Suprapubic skin (tissue), 4 donors: ENCODE data around the gene GRIK3. TPM values are rescaled to one million over a fixed set of nuclear protein-coding genes. Genes with fewer than 3 reads are reported as not detected.

Experiments used
- DNase-seq, 2 donors: peaks; one replicate each; pipeline ENCODE4 v3.0.0-alpha.2; 2019; ENCODE audit warnings: low spot score in 2 of 2
- H3K27ac ChIP-seq: fragments of 200-600 bp; sonication (generic); one replicate; pipeline ENCODE4 v1.5.1; 2019
- H3K27me3 ChIP-seq: fragments of 200-600 bp; sonication (generic); one replicate; pipeline ENCODE4 v1.5.1; 2019
- H3K36me3 ChIP-seq: fragments of 200-600 bp; sonication (generic); one replicate; pipeline ENCODE4 v1.5.1; 2019
- H3K4me1 ChIP-seq: fragments of 200-600 bp; sonication (generic); one replicate; pipeline ENCODE4 v1.5.1; 2019
- H3K4me3 ChIP-seq: fragments of 200-600 bp; sonication (generic); one replicate; pipeline ENCODE4 v1.5.1; 2019; ENCODE audit warnings: mild to moderate bottlenecking
- H3K9me3 ChIP-seq: fragments of 200-600 bp; sonication (generic); one replicate; pipeline ENCODE4 v1.5.1; 2019
- EP300 ChIP-seq: sonication (generic); formaldehyde crosslinking; IDR thresholded peaks from one replicate; pipeline ENCODE4 v1.6.1; 2017; ENCODE audit warnings: antibody characterized with exemption
- POLR2A ChIP-seq, 2 donors: fragments of 450-650 bp; IDR thresholded peaks; one replicate each; pipeline ENCODE4 v1.6.1; 2017; ENCODE audit warnings: antibody characterized with exemption in 2 of 2, mild to moderate bottlenecking in 2 of 2, moderate library complexity in 2 of 2
- POLR2AphosphoS5 ChIP-seq, 3 donors: sonication (generic); formaldehyde crosslinking; IDR thresholded peaks; one replicate each; pipeline ENCODE4 v1.6.1; 2017; ENCODE audit warnings: antibody characterized with exemption in 3 of 3
- WGBS: methylation state at CpG from one replicate; pipeline ENCODE4 v1.1.5; 2018; 5-methylcytosine and 5-hydroxymethylcytosine counted together
- total RNA-seq, 4 donors: library from RNA; depleted of rRNA; stranded (reverse); fragments of >200 nt; gene quantifications; one replicate each; pipeline ENCODE4 v1.1.0, GENCODE V29; 2016
- TF ChIP-seq, protein P1 (sequence below), 2 donors: fragments of 200-600 bp in 1 of 2; fragments of 450-650 bp in 1 of 2; sonication (generic) in 1 of 2; IDR thresholded peaks; one replicate each; pipeline ENCODE4 v1.5.1; 2016 to 2019; ENCODE audit warnings: antibody characterized with exemption in 2 of 2, mild to moderate bottlenecking in 1 of 2, moderate library complexity in 1 of 2

The GRIK3 gene
- total RNA-seq, 4 donors from 2014 or later, result 0.18 to 0.64 (median 0.37) TPM

DNA sequence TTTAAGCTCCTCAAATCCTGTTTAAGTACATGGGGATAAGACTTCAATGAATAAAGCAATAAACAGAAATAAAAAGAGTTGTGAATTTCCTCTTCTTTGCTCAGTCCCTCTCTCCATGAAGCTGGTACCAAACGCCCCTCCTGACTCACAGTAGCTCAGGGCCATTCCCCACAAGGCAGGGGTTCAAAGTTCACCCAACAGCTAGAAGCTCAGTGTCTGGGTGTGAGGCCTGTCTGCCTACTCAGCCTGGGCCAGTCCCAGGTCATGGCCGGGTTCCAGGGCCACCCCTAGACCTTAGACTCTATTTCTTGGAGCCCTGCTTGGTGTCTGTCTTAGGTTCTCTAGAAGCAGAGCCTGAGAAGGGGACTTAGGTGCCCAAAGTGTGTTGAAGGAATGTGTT lies 251.5 kb downstream of the GRIK3 start:
- no peak overlapping the region for H3K27ac ChIP-seq
- TF ChIP-seq, protein P1, sequence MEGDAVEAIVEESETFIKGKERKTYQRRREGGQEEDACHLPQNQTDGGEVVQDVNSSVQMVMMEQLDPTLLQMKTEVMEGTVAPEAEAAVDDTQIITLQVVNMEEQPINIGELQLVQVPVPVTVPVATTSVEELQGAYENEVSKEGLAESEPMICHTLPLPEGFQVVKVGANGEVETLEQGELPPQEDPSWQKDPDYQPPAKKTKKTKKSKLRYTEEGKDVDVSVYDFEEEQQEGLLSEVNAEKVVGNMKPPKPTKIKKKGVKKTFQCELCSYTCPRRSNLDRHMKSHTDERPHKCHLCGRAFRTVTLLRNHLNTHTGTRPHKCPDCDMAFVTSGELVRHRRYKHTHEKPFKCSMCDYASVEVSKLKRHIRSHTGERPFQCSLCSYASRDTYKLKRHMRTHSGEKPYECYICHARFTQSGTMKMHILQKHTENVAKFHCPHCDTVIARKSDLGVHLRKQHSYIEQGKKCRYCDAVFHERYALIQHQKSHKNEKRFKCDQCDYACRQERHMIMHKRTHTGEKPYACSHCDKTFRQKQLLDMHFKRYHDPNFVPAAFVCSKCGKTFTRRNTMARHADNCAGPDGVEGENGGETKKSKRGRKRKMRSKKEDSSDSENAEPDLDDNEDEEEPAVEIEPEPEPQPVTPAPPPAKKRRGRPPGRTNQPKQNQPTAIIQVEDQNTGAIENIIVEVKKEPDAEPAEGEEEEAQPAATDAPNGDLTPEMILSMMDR (IDR thresholded peaks at IDR 0.05), result no peak
- TF ChIP-seq EP300 (no peak), POLR2AphosphoS5 (IDR thresholded peaks at IDR 0.05) (no peak), POLR2A (IDR thresholded peaks at IDR 0.05) (no peak)
- no peak overlapping the region for H3K4me3 ChIP-seq
- peaks cover 42% of the 10 kb centered on the region for H3K27me3 ChIP-seq
- DNase-seq, result no peak
- 62% methylated on average over 2 of the region's 2 CpGs for WGBS
- no peaks in the 10 kb centered on the region for H3K4me1 ChIP-seq
- H3K36me3 ChIP-seq, result no peaks in the 10 kb centered on the region
- no peaks in the 10 kb centered on the region for H3K9me3 ChIP-seq

DNA sequence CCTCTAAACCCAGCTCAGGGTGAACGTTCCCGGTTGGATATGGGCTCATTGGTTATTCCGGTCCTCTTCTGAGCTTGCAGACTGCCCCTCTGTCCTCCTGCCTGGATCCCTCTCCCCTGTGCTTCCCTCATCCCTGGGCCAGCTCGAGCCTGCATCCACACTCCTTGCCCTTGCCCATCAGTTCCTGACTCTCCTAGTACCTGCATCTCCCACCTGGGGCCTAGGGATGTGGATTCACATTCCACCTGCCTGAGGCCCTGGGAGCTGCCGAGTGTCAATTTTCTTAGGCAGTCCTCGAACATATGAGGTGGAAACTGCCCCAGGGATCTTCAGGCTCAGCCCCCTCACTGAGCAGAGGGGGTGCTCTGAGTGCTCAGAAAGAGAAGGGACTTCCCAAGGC lies 252.2 kb downstream of the GRIK3 start:
- WGBS, result 79% methylated on average over 6 of the region's 6 CpGs
- Histone ChIP-seq H3K9me3 (no peaks in the 10 kb centered on the region), H3K27ac (no peak overlapping the region), H3K36me3 (no peaks in the 10 kb centered on the region), H3K4me1 (no peaks in the 10 kb centered on the region), H3K4me3 (no peak overlapping the region), H3K27me3 (peaks cover 42% of the 10 kb centered on the region)
- TF ChIP-seq POLR2AphosphoS5 (IDR thresholded peaks at IDR 0.05) (no peak), POLR2A (IDR thresholded peaks at IDR 0.05) (no peak), EP300 (no peak)
- TF ChIP-seq, protein P1 (IDR thresholded peaks at IDR 0.05), result no peak
- no peak for DNase-seq

DNA sequence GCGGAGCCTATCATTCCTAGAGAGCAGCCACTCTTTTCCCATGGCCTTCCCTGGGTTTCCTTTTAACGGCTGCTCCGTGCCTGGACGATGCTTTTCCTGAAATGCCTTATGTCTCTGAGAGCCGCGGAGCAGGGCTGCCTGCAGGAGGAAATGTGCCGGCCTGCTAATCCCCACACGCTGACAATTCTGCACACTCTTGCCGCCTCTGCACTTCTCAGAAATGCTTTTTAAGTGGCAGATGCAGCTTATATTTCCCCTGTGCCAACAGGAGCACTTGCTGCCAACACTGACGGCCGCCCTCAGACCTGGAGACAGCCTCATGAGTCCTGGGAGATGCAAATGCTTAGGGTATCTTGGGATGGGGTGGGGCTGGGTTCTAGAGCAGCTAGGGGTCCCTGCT lies 253.2 kb downstream of the GRIK3 start:
- Histone ChIP-seq H3K27ac (no peak overlapping the region), H3K27me3 (peaks cover 43% of the 10 kb centered on the region), H3K4me3 (no peak overlapping the region), H3K4me1 (no peaks in the 10 kb centered on the region), H3K9me3 (no peaks in the 10 kb centered on the region), H3K36me3 (no peaks in the 10 kb centered on the region)
- TF ChIP-seq POLR2AphosphoS5 (IDR thresholded peaks at IDR 0.05) (no peak), EP300 (no peak), POLR2A (IDR thresholded peaks at IDR 0.05) (no peak)
- TF ChIP-seq, protein P1 (IDR thresholded peaks at IDR 0.05), result no peak
- DNase-seq, result no peak
- 67% methylated on average over 11 of the region's 11 CpGs for WGBS

- Histone ChIP-seq H3K4me3 (no peak overlapping the region), H3K27me3 (peaks cover 46% of the 10 kb centered on the region), H3K9me3 (no peaks in the 10 kb centered on the region), H3K27ac (no peak overlapping the region), H3K36me3 (no peaks in the 10 kb centered on the region), H3K4me1 (no peaks in the 10 kb centered on the region)
- TF ChIP-seq EP300 (no peak), POLR2AphosphoS5 (IDR thresholded peaks at IDR 0.05) (no peak), POLR2A (IDR thresholded peaks at IDR 0.05) (no peak)
- TF ChIP-seq, protein P1 (IDR thresholded peaks at IDR 0.05), result no peak
- DNase-seq, result no peak
- WGBS, result 51% methylated on average over 5 of the region's 5 CpGs
Observed at GRCh38 chr1:36778740-36779139, 255.6 kb downstream of the GRIK3 start.

- Histone ChIP-seq H3K27me3 (peaks cover 52% of the 10 kb centered on the region), H3K27ac (no peak overlapping the region), H3K4me3 (no peak overlapping the region), H3K4me1 (no peaks in the 10 kb centered on the region), H3K36me3 (no peaks in the 10 kb centered on the region), H3K9me3 (no peaks in the 10 kb centered on the region)
- no peak for DNase-seq
- 32% methylated on average over 10 of the region's 10 CpGs for WGBS
- TF ChIP-seq, protein P1 (IDR thresholded peaks at IDR 0.05), result no peak
- TF ChIP-seq POLR2A (IDR thresholded peaks at IDR 0.05) (no peak), EP300 (no peak), POLR2AphosphoS5 (IDR thresholded peaks at IDR 0.05) (no peak)
Observed at GRCh38 chr1:36776948-36777831, 257.1 kb downstream of the GRIK3 start.
